RKO (cell line): ENCODE data around the gene ZNF579.
"Not testable (repeated sequence)": the region's sequence is repeated elsewhere in the genome, so short reads cannot be mapped to it uniquely, and the experiment has no call there.

Experiments
- DNase-seq: peaks from one replicate; pipeline ENCODE4 v3.0.0-alpha.2; 2016; ENCODE audit warnings: low spot score

Gene ZNF579

GRCh38 chr19:55539090-55539984 is 41.3 kb downstream of the ZNF579 start:
- DNase-seq, result no peak

GRCh38 chr19:55538132-55538531 is 42.5 kb downstream of the ZNF579 start:
- no peak for DNase-seq

GRCh38 chr19:55537741-55538111 is 42.9 kb downstream of the ZNF579 start:
- peak; percentile 37 for DNase-seq

GRCh38 chr19:55536951-55537740 is 43.5 kb downstream of the ZNF579 start, which contains the start of gene SBK2:
Gene SBK2, minus strand, starts transcription at chr19:55537133. Its CDS starts 839 bp downstream, at chr19:55536294.
- DNase-seq, result no peak

- DNase-seq, result no peak
Measured at GRCh38 chr19:55536366-55536765, 44.3 kb downstream of the ZNF579 start.

- DNase-seq, result no peak
Measured at GRCh38 chr19:55535965-55536350, 44.7 kb downstream of the ZNF579 start.

GRCh38 chr19:55535173-55535964 is 45.3 kb downstream of the ZNF579 start:
- DNase-seq, result no peak

- not testable (repeated sequence) for DNase-seq
Measured at GRCh38 chr19:55534280-55534679, 46.4 kb downstream of the ZNF579 start.

GRCh38 chr19:55530996-55531395 is 49.7 kb downstream of the ZNF579 start:
- no peak for DNase-seq

GRCh38 chr19:55529636-55530234 is 50.9 kb downstream of the ZNF579 start:
- DNase-seq, result no peak

GRCh38 chr19:55528030-55528803 is 52.4 kb downstream of the ZNF579 start:
- DNase-seq, result no peak

- DNase-seq, result no peak
Measured at GRCh38 chr19:55527197-55528029, 53.2 kb downstream of the ZNF579 start.
